ENCODE measurements around the gene BTBD2.
A peak's percentile ranks its signal among the peaks of the same experiment; 100 is the strongest.

The BTBD2 gene

DNA sequence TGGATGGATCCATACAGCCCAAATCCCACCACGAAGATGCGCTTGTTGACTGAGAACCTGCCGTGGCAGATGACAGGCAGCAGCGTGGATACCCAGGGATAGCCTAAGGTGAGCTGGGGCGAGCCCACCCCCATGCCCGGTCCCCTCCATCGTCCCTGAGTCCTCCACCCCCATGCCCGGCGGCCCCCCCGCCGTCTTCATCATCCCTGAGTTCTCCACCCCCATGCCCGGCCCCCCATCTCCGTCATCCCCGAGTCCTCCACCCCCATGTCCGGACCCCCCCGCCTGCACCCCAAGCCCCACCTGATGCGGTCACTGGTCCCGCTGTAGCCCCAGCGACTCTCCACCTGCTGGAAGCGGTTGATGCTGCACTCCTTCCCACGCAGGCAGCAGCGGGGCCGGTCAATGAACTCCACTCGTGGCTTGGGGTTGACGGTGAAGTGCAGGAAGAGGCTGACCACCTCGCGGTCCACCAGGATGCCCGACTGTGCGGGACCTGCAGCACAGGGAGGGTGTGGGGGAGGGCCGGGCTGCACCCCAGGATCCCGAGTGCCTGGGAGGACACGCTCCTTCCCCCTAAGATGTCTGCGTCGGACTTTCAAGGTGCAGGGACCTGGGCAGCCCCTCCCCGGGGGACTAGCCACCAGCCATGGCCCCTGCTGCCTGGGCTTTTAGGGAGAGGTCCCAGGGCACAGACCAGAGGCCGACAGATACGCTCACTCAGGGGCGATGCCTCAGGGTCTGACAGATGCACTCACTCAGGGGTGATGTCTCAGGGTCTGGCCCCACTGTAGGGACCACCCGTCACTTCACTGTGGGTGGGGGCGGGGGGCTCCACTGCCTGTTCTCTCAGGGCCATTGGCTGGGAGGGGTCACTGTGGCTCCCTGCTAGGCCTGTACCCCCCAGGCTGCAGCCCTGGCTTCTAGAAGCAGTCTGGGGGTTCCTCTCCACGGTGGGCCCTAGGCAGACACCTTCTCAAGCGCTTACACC is 28.0 kb downstream of the BTBD2 start:
- no peak for DNase-seq

GRCh38 chr19:1986357-1987162 is 29.0 kb downstream of the BTBD2 start:
- no peak for DNase-seq

- no peak for DNase-seq
Observed at GRCh38 chr19:1985588-1986356, 29.7 kb downstream of the BTBD2 start.

DNA sequence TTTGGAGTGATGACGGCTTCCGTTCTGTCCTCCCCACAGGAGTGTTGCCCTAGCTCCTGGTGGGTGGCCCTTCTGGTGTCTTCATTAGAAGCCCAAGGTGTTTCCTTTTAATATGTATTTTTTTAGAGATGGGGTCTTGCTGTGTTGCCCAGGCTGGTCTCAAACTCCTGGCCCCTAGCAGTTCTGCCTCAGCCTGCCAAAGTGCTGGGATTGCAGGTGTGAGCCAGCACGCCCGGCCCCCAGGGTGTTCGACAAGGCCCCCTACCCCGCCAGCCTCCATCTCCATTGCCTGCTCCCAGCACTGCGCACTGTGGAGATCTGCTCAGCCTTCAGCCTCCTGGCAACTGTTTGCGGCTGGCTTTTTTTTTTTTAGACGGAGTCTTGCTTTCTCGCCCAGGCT is 31.2 kb downstream of the BTBD2 start:
- no peak for DNase-seq

DNA sequence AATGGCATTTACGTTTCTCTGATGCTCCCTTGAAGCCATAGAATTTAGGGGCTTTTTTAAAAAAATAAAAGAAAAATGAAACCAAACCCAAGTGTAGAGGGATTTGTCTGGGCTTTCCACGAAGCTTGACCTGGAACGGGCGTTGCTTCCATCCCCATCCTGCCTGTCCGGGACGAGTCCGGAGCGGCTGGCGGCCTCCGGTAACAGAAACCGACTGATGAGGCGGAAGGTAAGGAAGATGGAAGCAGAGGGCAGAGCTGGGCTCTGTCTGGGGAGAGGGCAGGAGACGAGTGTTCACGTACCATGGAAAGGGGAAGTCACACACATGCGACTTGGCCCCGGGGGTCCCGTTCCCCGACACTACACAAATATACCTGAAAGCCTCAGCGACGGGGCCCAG is 34.3 kb downstream of the BTBD2 start:
- no peak for DNase-seq

GRCh38 chr19:1980809-1981181 is 34.7 kb downstream of the BTBD2 start:
- no peak for DNase-seq

- no peak for DNase-seq
Observed at GRCh38 chr19:1980091-1980808, 35.3 kb downstream of the BTBD2 start.

DNA sequence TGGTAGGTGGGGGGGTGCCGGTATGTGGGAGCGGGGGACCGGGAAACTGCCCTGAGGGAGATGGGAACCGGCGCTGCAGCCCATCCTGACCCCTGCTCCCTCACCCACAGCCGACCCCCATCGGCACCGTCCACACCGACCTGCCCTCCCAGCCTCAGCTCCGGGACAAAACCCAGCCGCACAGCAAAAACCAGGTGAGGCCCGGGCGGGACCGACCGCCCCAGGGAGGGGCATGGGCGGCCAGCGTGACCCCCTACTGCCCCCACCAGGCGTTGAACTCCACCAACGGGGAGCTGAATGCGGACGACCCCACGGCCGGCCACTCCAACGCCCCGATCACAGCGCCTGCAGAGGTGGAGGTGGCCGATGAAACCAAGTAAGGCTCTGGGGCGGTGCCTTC is 35.9 kb downstream of the BTBD2 start:
- no peak for DNase-seq

- no peak for DNase-seq
Observed at GRCh38 chr19:1979017-1979416, 36.5 kb downstream of the BTBD2 start.

DNA sequence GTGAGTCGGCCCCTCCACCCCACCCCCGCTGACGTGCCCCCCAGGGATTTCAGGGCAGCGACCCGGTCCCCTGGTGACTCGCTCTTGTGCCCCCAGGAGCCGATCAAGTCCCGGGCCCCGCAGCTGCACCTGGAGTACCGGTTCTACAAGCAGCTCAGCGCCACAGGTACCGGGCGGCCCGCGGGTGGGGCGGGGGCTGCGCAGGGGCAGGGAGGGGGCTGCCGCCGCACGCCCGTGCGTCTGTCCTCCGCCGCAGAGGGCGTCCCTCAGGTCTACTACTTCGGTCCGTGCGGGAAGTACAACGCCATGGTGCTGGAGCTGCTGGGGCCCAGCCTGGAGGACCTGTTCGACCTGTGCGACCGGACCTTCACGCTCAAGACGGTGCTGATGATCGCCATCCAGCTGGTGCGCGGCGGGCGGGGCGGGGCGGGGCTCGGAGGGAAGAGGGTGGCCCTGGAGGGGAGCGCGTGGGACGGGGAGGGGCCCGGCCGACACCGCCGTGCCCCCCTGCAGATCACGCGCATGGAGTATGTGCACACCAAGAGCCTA is 37.1 kb downstream of the BTBD2 start:
- no peak for DNase-seq

GRCh38 chr19:1977120-1977519 is 38.4 kb downstream of the BTBD2 start:
- DNase-seq, result no peak

- DNase-seq, result peak in 14 of 51 donors; percentile 12 to 52 (median 26)
Observed at GRCh38 chr19:1975162-1975480, 40.4 kb downstream of the BTBD2 start.

DNA sequence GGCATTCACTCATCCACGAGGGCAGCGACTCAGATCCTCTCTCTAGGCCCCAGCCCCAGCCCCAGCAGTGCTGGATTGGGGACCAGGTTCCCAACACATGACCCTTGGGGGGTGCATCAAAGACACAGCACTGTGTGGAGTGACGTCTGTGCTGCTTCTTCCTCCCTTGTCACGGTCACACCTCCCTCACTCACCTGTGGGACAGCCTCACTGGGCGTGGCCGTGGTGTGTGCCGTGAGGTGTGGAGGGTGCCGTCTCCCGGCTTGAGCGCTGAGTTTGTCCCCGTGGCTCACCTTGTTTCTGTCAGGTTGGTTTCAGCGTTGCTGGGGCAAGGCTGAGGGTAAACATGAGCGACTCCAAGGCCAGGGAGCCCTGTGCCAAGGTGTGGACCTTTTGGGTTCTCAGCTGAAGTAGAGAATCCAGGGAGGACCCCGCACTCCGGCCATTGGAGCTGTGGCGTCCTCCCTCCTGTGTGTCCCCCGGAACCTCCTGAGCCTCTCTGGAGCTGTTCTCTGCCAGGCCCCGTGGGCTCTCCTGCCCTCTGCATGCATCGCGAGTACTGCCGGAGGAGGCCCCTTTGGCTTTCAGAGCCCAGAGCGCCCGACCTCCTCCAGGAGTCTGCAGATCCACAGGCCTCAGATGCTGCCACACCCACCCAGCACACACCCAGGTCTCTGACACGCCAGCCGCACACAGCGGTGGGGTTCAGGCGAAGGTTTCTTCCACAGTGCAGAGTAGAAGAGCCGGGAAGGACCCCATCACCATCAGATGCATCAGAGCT is 40.9 kb downstream of the BTBD2 start:
- DNase-seq, result no peak

- no peak for DNase-seq
Observed at GRCh38 chr19:1970806-1971502, 44.6 kb downstream of the BTBD2 start.

- DNase-seq, result no peak
Observed at GRCh38 chr19:1970003-1970805, 45.3 kb downstream of the BTBD2 start.

- DNase-seq, result peak in 1 of 51 donors; percentile 20
Observed at GRCh38 chr19:1969176-1970002, 46.1 kb downstream of the BTBD2 start.

Data from hypothalamus (tissue), 51 donors.